Calu3 (cell line): Measurements from ENCODE around the gene PIK3R1. TPM values are rescaled to one million over a fixed set of nuclear protein-coding genes. Genes with fewer than 3 reads are reported as not detected.
A peak's percentile ranks its signal among the peaks of the same experiment; 100 is the strongest.

Source experiments
- BruUV-seq: library from RNA; stranded (reverse); fragments of 400-500 nt; replicated peaks from 2 replicates; lab custom pipeline; 2021; lab: Mats Ljungman, UMichigan
- CTCF ChIA-PET: fragments of 300-600 bp; sonication (Branson Sonifier 250); formaldehyde crosslinking; loops from one replicate; lab custom pipeline; 2022; ENCODE audit warnings: antibody characterized with exemption; lab: Charles Lee
- DNase-seq: peaks from one replicate; pipeline ENCODE4 v3.0.0; 2022
- H3K27ac Mint-ChIP-seq: one replicate; pipeline ENCODE4 v1.8.0; 2022; ENCODE audit warnings: mixed read lengths; ENCODE audit not compliant: unreplicated experiment
- H3K27me3 Mint-ChIP-seq: one replicate; pipeline ENCODE4 v1.8.0; 2022; ENCODE audit warnings: mixed read lengths; ENCODE audit not compliant: unreplicated experiment
- H3K36me3 Mint-ChIP-seq: one replicate; pipeline ENCODE4 v1.8.0; 2022; ENCODE audit warnings: mild to moderate bottlenecking, moderate library complexity, mixed read lengths; ENCODE audit not compliant: insufficient read depth, unreplicated experiment
- H3K4me1 Mint-ChIP-seq: one replicate; pipeline ENCODE4 v1.8.0; 2022; ENCODE audit warnings: mild to moderate bottlenecking, low read depth, mixed read lengths; ENCODE audit not compliant: unreplicated experiment
- H3K4me3 Mint-ChIP-seq: one replicate; pipeline ENCODE4 v1.8.0; 2022; ENCODE audit warnings: mild to moderate bottlenecking, low read depth, moderate library complexity, mixed read lengths; ENCODE audit not compliant: unreplicated experiment
- H3K9me3 Mint-ChIP-seq: one replicate; pipeline ENCODE4 v1.8.0; 2022; ENCODE audit warnings: low read depth, mixed read lengths; ENCODE audit not compliant: unreplicated experiment
- CTCF ChIP-seq: fragments of 200-600 bp; IDR thresholded peaks from one replicate; pipeline ENCODE4 v1.8.0; 2022; ENCODE audit warnings: antibody characterized with exemption; ENCODE audit not compliant: unreplicated experiment
- intact Hi-C: fragments of 100-400 bp; cut with micrococcal nuclease; formaldehyde crosslinking; loops from one replicate; pipeline ENCODE4 v1.10.0; 2022; ENCODE audit not compliant: unreplicated experiment
- total RNA-seq: library from RNA; stranded (reverse); gene quantifications from 2 replicates; pipeline ENCODE4 v1.2.3, GENCODE V29; 2022

The PIK3R1 gene
- total RNA-seq, 1 experiment from 2014 or later: 74.8 TPM

GRCh38 chr5:68342693-68343092 lies 127.1 kb downstream of the PIK3R1 start:
- Mint-ChIP-seq H3K27ac (no peak overlapping the region), H3K27me3 (no peaks in the 10 kb centered on the region), H3K4me3 (no peak overlapping the region), H3K4me1 (peaks cover 16% of the 10 kb centered on the region), H3K36me3 (no peaks in the 10 kb centered on the region), H3K9me3 (peaks cover 6% of the 10 kb centered on the region)
- intact Hi-C loops: no loop called here
- CTCF ChIA-PET: interaction anchor here (0.7 to 1.1 kb wide), 2 partner anchors 10 to 17 kb away, joined by 4 to 7 read pairs; no protein-coding TSS in a partner anchor
- no peak for TF ChIP-seq CTCF
- DNase-seq: no peak
- BruUV-seq: no TSS peak

- Mint-ChIP-seq H3K36me3 (no peaks in the 10 kb centered on the region), H3K27ac (no peak overlapping the region), H3K27me3 (no peaks in the 10 kb centered on the region), H3K9me3 (peaks cover 11% of the 10 kb centered on the region), H3K4me3 (no peak overlapping the region), H3K4me1 (peaks cover 16% of the 10 kb centered on the region)
- TF ChIP-seq CTCF: no peak
- peak; percentile 31 for DNase-seq
- BruUV-seq: no TSS peak
- intact Hi-C loops: no loop called here
- CTCF ChIA-PET: interaction anchor here (0.7 to 1.1 kb wide), 3 partner anchors 9 to 53 kb away, joined by 4 to 7 read pairs (median 4); no protein-coding TSS in a partner anchor
Measured at GRCh38 chr5:68343421-68343826, 127.9 kb downstream of the PIK3R1 start.

GRCh38 chr5:68344447-68345111 lies 129.0 kb downstream of the PIK3R1 start:
- Mint-ChIP-seq H3K27ac (peak overlapping the region; percentile 5), H3K4me1 (peaks cover 16% of the 10 kb centered on the region), H3K27me3 (no peaks in the 10 kb centered on the region), H3K9me3 (peaks cover 11% of the 10 kb centered on the region), H3K4me3 (no peak overlapping the region), H3K36me3 (no peaks in the 10 kb centered on the region)
- no TSS peak for BruUV-seq
- CTCF ChIA-PET: interaction anchor here (0.6 kb wide), 1 partner anchor 960 kb away, joined by 3 read pairs; no protein-coding TSS in a partner anchor
- no peak for TF ChIP-seq CTCF
- DNase-seq: peak; percentile 17
- intact Hi-C loops: no loop called here

- BruUV-seq: no TSS peak
- no peaks in the 10 kb centered on the region for H3K27me3 Mint-ChIP-seq
- DNase-seq: no peak
- no peaks in the 10 kb centered on the region for H3K36me3 Mint-ChIP-seq
- CTCF ChIA-PET: interaction anchor here (0.6 kb wide), 1 partner anchor 959 kb away, joined by 3 read pairs; no protein-coding TSS in a partner anchor
- intact Hi-C loops: no loop called here
- TF ChIP-seq CTCF: no peak
- H3K9me3 Mint-ChIP-seq: peaks cover 11% of the 10 kb centered on the region
- no peak overlapping the region for H3K4me3 Mint-ChIP-seq
- peak overlapping the region; percentile 5 for H3K27ac Mint-ChIP-seq
- H3K4me1 Mint-ChIP-seq: peaks cover 16% of the 10 kb centered on the region
Measured at GRCh38 chr5:68345171-68345570, 129.6 kb downstream of the PIK3R1 start.
